Mucosa of rectum (tissue), 2 donors: ENCODE data around the gene MTHFD1L.

Experiments used
- H3K27ac ChIP-seq, 2 donors: one replicate each; pipeline ENCODE4 v1.7.0; 2013; ENCODE audit warnings: inconsistent platforms in 2 of 2, low read depth in 2 of 2, low read length in 2 of 2
- H3K27me3 ChIP-seq, 2 donors: one replicate each; pipeline ENCODE4 v1.7.0; 2013; ENCODE audit warnings: low read length in 2 of 2; ENCODE audit not compliant: control insufficient read depth in 2 of 2, insufficient read depth in 2 of 2
- H3K36me3 ChIP-seq, 2 donors: one replicate each; pipeline ENCODE4 v1.7.0; 2013; ENCODE audit warnings: low read length in 2 of 2; ENCODE audit not compliant: control insufficient read depth in 2 of 2, insufficient read depth in 2 of 2
- H3K4me1 ChIP-seq, 2 donors: one replicate each; pipeline ENCODE4 v1.7.0; 2013; ENCODE audit warnings: low read length in 2 of 2, mild to moderate bottlenecking in 1 of 2; ENCODE audit not compliant: control insufficient read depth in 2 of 2, insufficient read depth in 2 of 2
- H3K4me3 ChIP-seq, 2 donors: one replicate each; pipeline ENCODE4 v1.7.0; 2013; ENCODE audit warnings: low read length in 2 of 2
- H3K9ac ChIP-seq, 2 donors: one replicate each; pipeline ENCODE4 v1.7.0; 2013; ENCODE audit warnings: low read length in 2 of 2, low read depth in 1 of 2, mild to moderate bottlenecking in 1 of 2
- H3K9me3 ChIP-seq, 2 donors: one replicate each; pipeline ENCODE4 v1.7.0; 2013; ENCODE audit warnings: low read length in 2 of 2; ENCODE audit not compliant: control insufficient read depth in 2 of 2
- donor health status: healthy.
- donor health status: Normal muscosa, but diverticular disease.

MTHFD1L gene

DNA sequence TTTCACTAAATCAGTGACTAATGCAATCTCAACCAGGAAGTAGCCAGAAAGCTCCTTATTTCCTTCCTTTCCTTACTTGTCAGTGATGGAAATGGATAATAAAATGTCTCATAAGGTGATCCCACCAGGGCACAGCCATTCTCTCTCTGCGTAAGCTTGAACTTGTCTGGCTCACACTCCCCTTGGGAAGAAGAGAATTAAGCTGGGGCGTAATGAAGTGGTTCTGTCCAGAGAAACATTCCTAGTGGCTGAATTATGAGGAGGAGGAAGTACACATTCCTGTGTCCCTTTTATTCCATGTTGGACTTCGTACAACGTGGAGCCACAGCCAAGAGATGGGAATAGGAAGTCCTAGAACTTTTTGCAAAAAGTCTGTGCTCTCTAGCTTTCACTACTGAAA, 93.7 kb downstream of the MTHFD1L start:
- H3K36me3 ChIP-seq: no peaks in the 10 kb centered on the region
- H3K9ac ChIP-seq: no peak overlapping the region
- H3K27ac ChIP-seq: no peak overlapping the region
- no peak overlapping the region for H3K4me3 ChIP-seq
- no peaks in the 10 kb centered on the region for H3K27me3 ChIP-seq
- H3K9me3 ChIP-seq: no peaks in the 10 kb centered on the region
- no peaks in the 10 kb centered on the region for H3K4me1 ChIP-seq

DNA sequence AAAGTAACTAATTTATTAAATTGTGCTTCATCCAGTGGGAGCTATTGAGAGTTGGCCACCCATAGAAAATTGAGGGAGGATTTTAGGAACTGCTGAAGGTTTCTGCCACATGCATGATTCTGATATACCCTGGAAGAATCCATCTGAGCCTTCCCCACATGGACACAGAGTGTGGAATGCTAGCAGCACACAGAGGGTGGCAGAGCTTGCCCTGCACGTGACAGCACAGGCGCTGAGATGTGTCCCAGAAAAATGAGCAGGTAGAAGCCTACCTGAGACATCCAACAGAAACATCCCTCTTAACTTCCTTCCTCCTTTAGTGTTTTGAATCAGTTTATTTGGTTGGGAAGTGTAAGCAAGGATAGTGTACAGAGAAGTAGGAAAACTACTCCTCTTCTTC, 96.9 kb downstream of the MTHFD1L start:
- H3K4me1 ChIP-seq: no peaks in the 10 kb centered on the region
- H3K27ac ChIP-seq: no peak overlapping the region
- no peak overlapping the region for H3K4me3 ChIP-seq
- no peaks in the 10 kb centered on the region for H3K36me3 ChIP-seq
- H3K9ac ChIP-seq: no peak overlapping the region
- H3K27me3 ChIP-seq: no peaks in the 10 kb centered on the region
- H3K9me3 ChIP-seq: no peaks in the 10 kb centered on the region

DNA sequence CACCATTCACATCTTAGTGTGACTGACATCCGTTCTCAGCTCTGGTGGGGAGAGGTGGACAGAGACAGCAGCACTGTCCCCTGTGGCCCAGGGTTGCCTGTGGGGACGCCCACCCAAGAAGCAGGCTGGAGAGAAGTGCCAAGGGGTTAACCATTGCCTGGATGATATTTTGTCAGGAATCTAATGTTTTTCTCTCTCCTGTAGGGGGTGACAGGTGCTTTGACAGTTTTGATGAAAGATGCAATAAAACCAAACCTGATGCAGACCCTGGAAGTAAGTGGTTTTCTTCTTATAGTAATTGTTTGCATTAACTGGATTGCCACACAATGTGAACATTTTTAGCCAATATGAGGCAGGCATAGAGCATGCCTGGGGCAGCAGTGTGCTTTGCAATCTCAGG, 99.3 kb downstream of the MTHFD1L start:
- Histone ChIP-seq H3K9ac (no peak overlapping the region), H3K4me3 (no peak overlapping the region), H3K4me1 (no peaks in the 10 kb centered on the region), H3K36me3 (no peaks in the 10 kb centered on the region), H3K27ac (no peak overlapping the region), H3K9me3 (no peaks in the 10 kb centered on the region), H3K27me3 (no peaks in the 10 kb centered on the region)

DNA sequence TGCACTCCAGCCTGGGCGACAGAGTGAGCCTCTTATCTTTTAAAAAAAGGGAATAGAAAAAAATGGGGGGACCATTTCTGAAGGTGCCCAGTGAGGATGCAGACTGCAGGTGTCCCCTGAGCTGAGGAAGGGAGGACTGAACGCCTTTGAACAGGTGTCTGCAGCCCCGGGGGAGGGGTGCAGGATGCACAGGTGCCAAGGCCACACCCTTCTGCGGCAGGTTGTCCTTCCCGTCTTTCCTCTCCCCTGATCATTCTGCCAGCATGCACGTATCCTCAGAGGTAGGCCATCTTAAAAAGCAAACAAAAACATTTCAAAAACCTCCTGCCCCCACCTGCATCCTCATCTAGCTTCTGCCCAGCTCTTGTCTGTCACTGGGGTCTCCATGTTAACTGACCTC, 101.3 kb downstream of the MTHFD1L start:
- H3K4me1 ChIP-seq: no peaks in the 10 kb centered on the region
- no peaks in the 10 kb centered on the region for H3K9me3 ChIP-seq
- no peaks in the 10 kb centered on the region for H3K36me3 ChIP-seq
- H3K9ac ChIP-seq: no peak overlapping the region
- no peaks in the 10 kb centered on the region for H3K27me3 ChIP-seq
- no peak overlapping the region for H3K27ac ChIP-seq
- no peak overlapping the region for H3K4me3 ChIP-seq

DNA sequence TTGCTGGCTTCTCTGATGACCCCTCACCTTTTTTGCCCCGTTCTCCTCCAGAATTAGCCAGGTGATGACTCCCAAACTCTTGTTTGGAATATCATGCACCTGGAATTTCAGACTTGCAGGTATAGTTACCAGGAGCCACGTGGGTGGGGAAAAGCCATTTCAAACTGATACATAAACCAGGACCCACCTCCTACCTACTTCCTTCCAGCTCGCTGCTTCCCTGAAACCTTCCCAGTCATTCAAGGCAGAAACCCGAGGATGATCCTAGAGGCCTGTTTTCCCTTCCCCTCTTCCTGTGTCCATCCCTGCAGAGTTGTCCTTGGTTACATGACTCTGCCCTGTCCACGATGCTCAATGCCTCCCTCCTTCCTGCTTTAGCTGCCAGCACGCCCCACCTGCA, 101.9 kb downstream of the MTHFD1L start:
- Histone ChIP-seq H3K9me3 (no peaks in the 10 kb centered on the region), H3K36me3 (no peaks in the 10 kb centered on the region), H3K27me3 (no peaks in the 10 kb centered on the region), H3K9ac (no peak overlapping the region), H3K4me1 (no peaks in the 10 kb centered on the region), H3K27ac (no peak overlapping the region), H3K4me3 (no peak overlapping the region)

DNA sequence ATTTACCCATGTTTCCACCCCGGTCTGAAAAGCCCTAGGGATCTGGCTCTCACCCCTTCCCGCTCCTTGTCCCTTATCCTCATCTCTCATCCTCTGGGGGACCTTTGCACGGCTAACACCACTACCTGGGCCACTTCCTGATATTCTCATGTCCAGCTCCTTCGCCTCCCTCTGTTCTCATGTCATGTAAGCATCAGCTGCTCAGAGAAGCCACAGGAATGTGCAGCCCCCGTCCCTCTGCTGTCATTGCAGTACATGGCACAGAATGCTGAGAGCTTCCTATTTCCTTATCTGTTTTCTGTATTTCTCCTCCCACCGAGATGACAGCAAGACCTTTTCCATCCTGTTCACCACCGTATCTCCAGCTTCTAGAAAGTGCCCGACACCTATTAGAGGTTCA, 102.4 kb downstream of the MTHFD1L start:
- H3K36me3 ChIP-seq: no peaks in the 10 kb centered on the region
- H3K9ac ChIP-seq: no peak overlapping the region
- H3K4me3 ChIP-seq: no peak overlapping the region
- no peaks in the 10 kb centered on the region for H3K4me1 ChIP-seq
- H3K27ac ChIP-seq: no peak overlapping the region
- H3K27me3 ChIP-seq: no peaks in the 10 kb centered on the region
- no peaks in the 10 kb centered on the region for H3K9me3 ChIP-seq

DNA sequence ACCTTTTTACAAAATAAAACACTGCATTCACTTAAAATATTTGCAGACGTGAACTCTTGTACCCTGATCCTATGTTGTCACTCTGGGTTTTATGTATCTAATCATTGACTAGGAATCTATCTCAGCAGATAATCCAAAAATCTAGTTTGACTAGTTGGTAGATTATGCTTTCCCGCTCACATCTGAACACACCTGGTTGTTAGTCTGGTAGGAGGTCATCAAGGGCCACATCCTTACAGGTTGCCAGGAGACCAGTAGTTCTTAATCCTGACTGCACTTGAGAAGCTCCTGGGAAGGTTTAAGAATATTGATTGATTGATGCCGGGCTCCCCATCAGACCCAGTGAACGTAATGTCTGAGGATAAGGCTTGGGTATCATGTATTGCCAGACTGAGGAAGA, 104.4 kb downstream of the MTHFD1L start:
- no peak overlapping the region for H3K9ac ChIP-seq
- H3K27me3 ChIP-seq: no peaks in the 10 kb centered on the region
- no peaks in the 10 kb centered on the region for H3K4me1 ChIP-seq
- peaks cover 0 to 2% of the 10 kb centered on the region in 2 donors for H3K36me3 ChIP-seq
- H3K27ac ChIP-seq: no peak overlapping the region
- no peaks in the 10 kb centered on the region for H3K9me3 ChIP-seq
- no peak overlapping the region for H3K4me3 ChIP-seq

DNA sequence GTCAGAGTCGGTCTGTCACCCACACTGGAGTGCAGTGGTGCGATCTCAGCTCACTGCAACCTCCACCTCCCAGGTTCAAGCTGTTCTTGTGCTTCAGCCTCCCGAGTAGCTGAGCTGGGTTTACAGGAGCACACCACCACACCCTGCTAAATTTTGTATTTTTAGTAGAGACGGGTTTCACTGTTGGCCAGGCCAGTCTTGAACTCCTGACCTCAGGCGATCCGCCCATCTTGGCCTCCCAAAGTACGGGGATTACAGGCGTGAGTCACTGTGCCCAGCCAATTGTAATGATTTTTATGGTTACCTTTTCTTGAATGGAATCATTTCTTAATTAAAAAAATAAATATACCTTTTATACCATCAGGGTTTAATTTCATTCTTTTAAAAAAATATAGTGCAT, 105.7 kb downstream of the MTHFD1L start:
- Histone ChIP-seq H3K9me3 (no peaks in the 10 kb centered on the region), H3K27me3 (no peaks in the 10 kb centered on the region), H3K36me3 (peaks cover 0 to 2% of the 10 kb centered on the region in 2 donors), H3K4me3 (no peak overlapping the region), H3K9ac (no peak overlapping the region), H3K27ac (no peak overlapping the region), H3K4me1 (no peaks in the 10 kb centered on the region)

DNA sequence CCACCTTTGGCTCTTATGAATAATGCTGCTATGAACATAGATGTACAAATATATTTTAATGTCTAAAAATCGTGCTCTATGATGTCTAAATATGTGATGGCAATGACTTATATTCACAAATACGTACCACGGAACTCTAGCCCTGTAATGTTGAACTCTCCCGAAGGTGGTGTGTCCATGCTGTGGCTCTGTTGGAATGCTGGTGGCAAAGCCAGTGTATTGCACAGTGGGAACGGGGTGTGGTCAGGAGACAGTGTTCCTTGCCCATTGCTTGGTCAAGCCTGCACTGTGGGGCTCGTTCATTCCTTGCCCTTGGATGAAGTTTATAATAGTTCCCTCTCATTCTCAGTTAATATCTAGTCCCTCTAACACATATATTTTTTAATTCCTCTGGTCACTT, 109.6 kb downstream of the MTHFD1L start:
- H3K4me3 ChIP-seq: no peak overlapping the region
- H3K9ac ChIP-seq: no peak overlapping the region
- H3K4me1 ChIP-seq: no peaks in the 10 kb centered on the region
- peaks cover 0 to 2% of the 10 kb centered on the region in 2 donors for H3K36me3 ChIP-seq
- no peaks in the 10 kb centered on the region for H3K27me3 ChIP-seq
- no peak overlapping the region for H3K27ac ChIP-seq
- no peaks in the 10 kb centered on the region for H3K9me3 ChIP-seq

DNA sequence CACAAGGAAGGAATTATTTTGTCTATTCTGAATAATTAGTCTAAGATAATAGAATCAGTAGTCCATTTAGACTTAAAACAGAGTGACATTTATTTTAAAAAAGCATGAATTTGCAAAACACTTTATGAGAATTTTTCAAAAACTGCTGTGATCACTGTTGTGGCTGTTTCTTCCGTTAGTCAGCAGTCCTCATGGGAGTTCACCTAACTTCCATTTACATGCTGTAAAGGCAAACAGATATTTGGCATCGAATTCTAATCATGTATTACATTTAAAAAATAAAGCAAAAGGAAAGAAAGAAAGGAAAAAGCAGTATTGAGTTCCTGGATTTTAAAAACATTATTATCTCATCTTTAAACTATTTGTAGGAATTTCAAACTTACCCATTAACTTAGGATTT, 111.8 kb downstream of the MTHFD1L start:
- H3K36me3 ChIP-seq: peaks cover 0 to 2% of the 10 kb centered on the region in 2 donors
- no peak overlapping the region for H3K4me3 ChIP-seq
- H3K27me3 ChIP-seq: no peaks in the 10 kb centered on the region
- no peaks in the 10 kb centered on the region for H3K4me1 ChIP-seq
- no peaks in the 10 kb centered on the region for H3K9me3 ChIP-seq
- no peak overlapping the region for H3K27ac ChIP-seq
- no peak overlapping the region for H3K9ac ChIP-seq

DNA sequence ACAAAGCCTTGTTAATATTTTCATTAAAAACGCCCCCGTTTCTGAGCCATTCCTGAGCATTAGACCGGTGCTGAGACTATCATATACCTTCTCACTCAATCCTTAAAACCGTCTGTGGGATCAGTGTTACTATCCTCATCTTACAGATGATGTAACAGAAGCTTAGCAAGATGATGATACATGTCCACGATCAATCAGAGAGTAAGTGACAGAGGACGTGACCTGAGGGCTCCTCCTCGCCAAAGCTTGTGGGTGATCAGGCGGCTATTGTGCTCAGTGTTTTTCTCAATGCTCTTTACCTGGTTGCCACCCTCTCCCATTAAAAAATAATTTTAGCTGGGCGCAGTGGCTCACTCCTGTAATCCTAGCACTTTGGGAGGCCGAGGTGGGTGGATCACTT, 113.1 kb downstream of the MTHFD1L start:
- no peaks in the 10 kb centered on the region for H3K4me1 ChIP-seq
- no peaks in the 10 kb centered on the region for H3K36me3 ChIP-seq
- H3K4me3 ChIP-seq: no peak overlapping the region
- H3K27ac ChIP-seq: no peak overlapping the region
- no peak overlapping the region for H3K9ac ChIP-seq
- H3K9me3 ChIP-seq: no peaks in the 10 kb centered on the region
- no peaks in the 10 kb centered on the region for H3K27me3 ChIP-seq
